ENCODE data around the gene ADGRV1.

Gene ADGRV1

GRCh38 chr5:91137647-91138046, 579.0 kb downstream of the ADGRV1 start:
- TF ChIP-seq CTCF (conservative IDR thresholded peaks at IDR 0.05; ENCODE audit: low read depth, low read length) = no peak
- H3K4me3 ChIP-seq (ENCODE audit: low read length) = no peak overlapping the region

GRCh38 chr5:91139572-91140200, 581.1 kb downstream of the ADGRV1 start:
- H3K4me3 ChIP-seq (ENCODE audit: low read length) = no peak overlapping the region
- no peak for TF ChIP-seq CTCF (conservative IDR thresholded peaks at IDR 0.05; ENCODE audit: low read depth, low read length)
- DNase-seq (ENCODE audit: low read depth) = no peak

More at GRCh38 chr5:91137647-91138046, 579.0 kb downstream of the ADGRV1 start:
- no peak for DNase-seq (ENCODE audit: low read depth)

GRCh38 chr5:91140657-91141056, 582.1 kb downstream of the ADGRV1 start:
- H3K4me3 ChIP-seq (ENCODE audit: low read length) = no peak overlapping the region
- no peak for TF ChIP-seq CTCF (conservative IDR thresholded peaks at IDR 0.05; ENCODE audit: low read depth, low read length)
- DNase-seq (ENCODE audit: low read depth) = no peak

- no peak for DNase-seq (ENCODE audit: low read depth)
- no peak for TF ChIP-seq CTCF (conservative IDR thresholded peaks at IDR 0.05; ENCODE audit: low read depth, low read length)
- no peak overlapping the region for H3K4me3 ChIP-seq (ENCODE audit: low read length)
Observed at GRCh38 chr5:91141642-91142041, 583.0 kb downstream of the ADGRV1 start.

GRCh38 chr5:91142386-91142785, 583.8 kb downstream of the ADGRV1 start:
- no peak overlapping the region for H3K4me3 ChIP-seq (ENCODE audit: low read length)
- TF ChIP-seq CTCF (conservative IDR thresholded peaks at IDR 0.05; ENCODE audit: low read depth, low read length) = no peak

GRCh38 chr5:91142819-91143218, 584.2 kb downstream of the ADGRV1 start:
- no peak for TF ChIP-seq CTCF (conservative IDR thresholded peaks at IDR 0.05; ENCODE audit: low read depth, low read length)
- no peak overlapping the region for H3K4me3 ChIP-seq (ENCODE audit: low read length)
- DNase-seq (ENCODE audit: low read depth) = no peak

More at GRCh38 chr5:91142386-91142785, 583.8 kb downstream of the ADGRV1 start:
- no peak for DNase-seq (ENCODE audit: low read depth)

GRCh38 chr5:91143840-91144239, 585.2 kb downstream of the ADGRV1 start:
- TF ChIP-seq CTCF (conservative IDR thresholded peaks at IDR 0.05; ENCODE audit: low read depth, low read length) = no peak
- no peak overlapping the region for H3K4me3 ChIP-seq (ENCODE audit: low read length)
- DNase-seq (ENCODE audit: low read depth) = no peak

Data from retinal pigment epithelial cell (primary cell).